GM19043 (cell line): Measurements from ENCODE around the gene PRDM15.

Experiments
- ATAC-seq: cut with Tn5 transposase; IDR thresholded peaks from one replicate; pipeline ENCODE4 v1.9.1; 2021; ENCODE audit warnings: low read depth; ENCODE audit not compliant: unreplicated experiment

The PRDM15 gene

GRCh38 chr21:41810597-41810932 is 68.6 kb downstream of the PRDM15 start:
- ATAC-seq = no peak

DNA sequence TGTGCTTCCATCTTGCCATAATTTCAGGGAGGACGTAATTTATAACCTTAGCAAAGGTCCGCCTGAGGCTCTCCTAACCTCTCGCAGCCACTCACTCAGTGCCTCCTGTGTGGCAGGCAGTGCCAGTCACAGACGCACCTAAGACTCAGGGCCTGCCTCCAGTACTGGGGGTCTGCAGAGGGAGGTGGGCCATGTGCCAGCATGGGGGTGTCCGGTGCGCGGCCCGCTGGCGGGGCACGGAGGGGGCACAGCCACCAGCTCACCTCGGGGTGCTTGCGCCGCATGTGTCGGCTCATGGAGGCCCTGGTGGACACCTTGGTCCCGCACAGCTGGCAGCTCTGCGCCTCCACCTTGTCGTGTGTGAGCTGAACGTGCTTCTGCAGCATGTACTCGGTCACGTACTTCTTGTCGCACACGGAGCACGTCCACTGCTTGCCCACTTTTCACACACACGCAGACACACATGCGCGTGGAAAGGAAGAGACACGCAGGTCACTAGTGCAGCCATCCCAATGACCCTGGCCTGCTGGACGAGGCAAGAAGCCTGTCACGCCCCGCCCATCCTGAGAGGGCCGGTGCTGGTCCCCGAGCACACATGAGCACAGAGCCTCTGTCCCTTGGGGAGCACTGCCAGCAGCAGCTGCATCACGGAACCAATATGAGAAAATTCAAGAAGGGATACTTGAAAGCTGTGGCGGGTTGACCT is 69.1 kb downstream of the PRDM15 start:
- no peak for ATAC-seq

GRCh38 chr21:41808846-41809245 is 70.3 kb downstream of the PRDM15 start:
- no peak for ATAC-seq

GRCh38 chr21:41808094-41808493 is 71.0 kb downstream of the PRDM15 start:
- ATAC-seq = no peak

GRCh38 chr21:41806773-41807172 is 72.4 kb downstream of the PRDM15 start:
- ATAC-seq = no peak

GRCh38 chr21:41805643-41806042 is 73.5 kb downstream of the PRDM15 start:
- ATAC-seq = no peak

GRCh38 chr21:41805038-41805437 is 74.1 kb downstream of the PRDM15 start:
- ATAC-seq = no peak

GRCh38 chr21:41804381-41804780 is 74.8 kb downstream of the PRDM15 start:
- ATAC-seq = no peak

DNA sequence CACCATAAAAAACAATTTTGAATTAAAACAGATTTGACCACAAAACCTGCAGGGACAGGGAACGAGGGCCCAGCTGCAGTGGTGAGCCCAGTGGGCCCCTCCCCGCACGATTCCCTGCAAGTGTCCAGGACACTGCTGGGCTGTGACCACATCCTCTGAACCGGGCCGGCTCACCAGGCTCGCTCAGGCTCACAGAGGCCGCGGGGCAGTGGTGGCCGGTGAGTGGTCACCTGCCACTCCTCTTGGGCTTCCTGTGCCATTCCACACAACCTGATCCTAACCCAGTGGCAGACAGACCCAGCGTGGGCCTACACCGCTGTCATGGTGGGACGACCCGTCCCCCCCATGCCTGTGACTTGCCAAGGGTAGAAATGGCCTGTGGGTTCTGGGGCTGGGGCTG is 75.8 kb downstream of the PRDM15 start:
- ATAC-seq = no peak

GRCh38 chr21:41802684-41803083 is 76.5 kb downstream of the PRDM15 start:
- no peak for ATAC-seq

GRCh38 chr21:41802198-41802584 is 77.0 kb downstream of the PRDM15 start:
- ATAC-seq = no peak

GRCh38 chr21:41801321-41802197 is 77.6 kb downstream of the PRDM15 start:
- no peak for ATAC-seq

- ATAC-seq = no peak
Observed at GRCh38 chr21:41800425-41801320, 78.5 kb downstream of the PRDM15 start.

GRCh38 chr21:41799763-41800162 is 79.4 kb downstream of the PRDM15 start:
- no peak for ATAC-seq

GRCh38 chr21:41798326-41798725 is 80.8 kb downstream of the PRDM15 start:
- ATAC-seq = no peak

DNA sequence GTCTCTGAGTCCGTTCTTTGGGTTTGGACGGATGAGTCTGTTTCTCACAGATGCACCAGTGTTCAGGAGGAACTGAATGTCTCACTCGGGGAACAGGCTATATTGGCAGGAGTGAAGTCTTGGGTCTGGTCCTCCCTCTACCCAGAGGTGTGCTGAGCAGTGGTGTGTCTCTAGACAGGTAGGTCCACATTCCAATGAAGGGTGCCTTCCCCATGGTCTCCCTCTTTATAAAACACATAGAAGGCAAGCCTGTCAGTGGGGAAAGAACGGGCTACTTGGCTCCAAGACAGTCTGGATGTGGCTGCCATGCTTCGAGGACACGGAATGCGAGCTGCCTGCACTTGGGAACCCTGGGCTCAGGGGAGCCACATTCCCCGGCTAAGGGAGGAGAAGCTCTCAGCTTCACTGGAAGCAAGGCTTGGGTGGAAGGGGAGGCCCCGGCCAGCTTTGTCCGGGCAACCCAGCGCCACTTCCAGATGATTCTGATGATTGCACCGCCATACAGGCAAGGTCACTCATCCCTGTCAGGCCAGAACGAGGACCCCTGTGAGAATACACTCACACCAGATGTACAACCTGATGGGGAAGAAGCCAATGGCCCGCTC is 82.6 kb downstream of the PRDM15 start:
- ATAC-seq = no peak

GRCh38 chr21:41795726-41796125 is 83.4 kb downstream of the PRDM15 start:
- no peak for ATAC-seq

- no peak for ATAC-seq
Observed at GRCh38 chr21:41794600-41794999, 84.5 kb downstream of the PRDM15 start.

DNA sequence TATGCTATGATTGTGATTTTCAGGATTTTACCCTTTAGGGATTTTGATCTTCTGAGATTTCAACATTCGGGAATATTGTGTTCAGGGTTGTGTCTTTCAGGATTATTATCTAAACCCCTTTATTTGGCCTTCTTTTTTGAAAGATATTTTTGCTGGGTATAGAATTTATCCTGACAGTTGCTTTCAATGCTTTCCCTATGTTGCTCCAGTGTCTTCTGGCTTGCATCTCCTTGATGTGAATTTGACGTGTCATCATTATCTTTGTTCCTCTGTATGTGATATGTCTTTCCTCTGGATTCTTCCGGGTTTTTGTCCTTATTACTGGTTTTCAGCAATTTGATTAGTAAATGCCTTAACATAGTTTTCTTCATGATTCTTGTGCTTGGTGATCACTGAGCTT is 86.4 kb downstream of the PRDM15 start:
- ATAC-seq = no peak

DNA sequence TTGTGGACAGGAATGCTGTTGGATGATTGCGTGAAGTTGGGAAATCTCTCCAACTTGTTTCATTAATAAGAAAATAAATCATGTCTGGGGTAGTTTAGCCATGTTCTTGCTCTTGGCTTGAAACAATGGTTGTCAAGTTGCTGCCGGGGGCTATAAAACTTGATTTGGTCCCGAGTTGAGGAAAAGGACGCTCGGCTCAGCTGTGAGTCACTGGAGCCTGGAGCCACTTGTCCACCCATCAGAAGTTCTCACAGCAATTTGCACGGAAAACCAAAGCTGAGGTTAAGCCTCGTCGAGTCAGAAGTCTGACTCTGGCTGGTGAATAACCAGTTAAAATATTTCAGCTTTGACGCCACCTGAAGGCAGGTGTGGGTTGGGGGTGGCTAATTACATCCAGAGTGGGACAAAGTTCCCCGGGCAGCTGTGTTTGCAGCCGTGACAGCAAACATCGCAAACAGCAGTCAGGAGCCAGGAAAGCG is 92.6 kb downstream of the PRDM15 start:
- ATAC-seq = no peak
